Measurements from ENCODE around the gene IL18.
A peak's percentile ranks its signal among the peaks of the same experiment; 100 is the strongest.

IL18 gene

DNA sequence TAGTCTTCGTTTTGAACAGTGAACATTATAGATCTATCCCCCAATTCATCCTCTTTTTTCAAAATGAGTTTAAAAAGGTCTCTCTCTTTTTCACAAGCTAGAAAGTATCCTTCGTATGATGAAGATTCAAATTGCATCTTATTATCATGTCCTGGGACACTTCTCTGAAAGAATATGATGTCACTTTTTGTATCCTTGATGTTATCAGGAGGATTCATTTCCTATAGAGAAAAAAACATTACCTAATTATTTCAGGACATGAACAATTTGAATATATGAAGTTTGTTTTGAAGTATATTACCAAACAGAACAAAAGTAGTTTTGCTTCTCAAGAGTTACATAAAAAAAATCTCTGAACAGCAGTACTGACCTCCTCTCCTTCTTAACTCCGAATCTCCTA, 20.3 kb downstream of the IL18 start:
- no peak for FAIRE-seq
- no peak for DNase-seq (ENCODE audit: insufficient read length)
- TF ChIP-seq TAF1 (IDR thresholded peaks at IDR 0.05; ENCODE audit: borderline replicate concordance, low read depth, low read length) = no peak
- no peak for TF ChIP-seq POLR2A (IDR thresholded peaks at IDR 0.05; ENCODE audit: low read depth, low read length)
- TF ChIP-seq POLR2AphosphoS5 (IDR thresholded peaks at IDR 0.05; ENCODE audit: low read depth, low read length) = no peak

DNA sequence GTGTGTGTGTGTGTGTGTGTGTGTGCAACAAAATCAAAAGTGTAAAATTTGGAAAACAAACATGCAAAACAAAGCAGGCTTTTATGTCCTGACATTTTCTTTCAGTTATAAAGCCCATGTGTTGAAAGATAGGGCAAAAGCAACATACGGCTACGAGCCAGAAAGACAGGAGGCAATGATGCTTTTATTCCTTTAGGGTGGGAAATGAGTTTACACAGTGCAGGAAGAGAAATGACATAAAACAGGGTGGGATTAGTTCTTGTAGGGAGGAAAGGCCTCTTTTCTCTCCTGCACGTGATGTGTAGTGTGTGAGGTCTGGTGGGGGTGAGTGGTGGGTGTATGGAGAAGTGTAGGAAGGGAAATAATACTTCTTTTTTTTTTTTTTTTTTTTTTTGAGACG, 29.4 kb downstream of the IL18 start:
- DNase-seq (ENCODE audit: insufficient read length) (no peak), FAIRE-seq (peak; percentile 48)
- TF ChIP-seq TAF1 (IDR thresholded peaks at IDR 0.05; ENCODE audit: borderline replicate concordance, low read depth, low read length) = no peak
- TF ChIP-seq POLR2AphosphoS5 (IDR thresholded peaks at IDR 0.05; ENCODE audit: low read depth, low read length) = no peak
- TF ChIP-seq POLR2A (IDR thresholded peaks at IDR 0.05; ENCODE audit: low read depth, low read length) = no peak

DNA sequence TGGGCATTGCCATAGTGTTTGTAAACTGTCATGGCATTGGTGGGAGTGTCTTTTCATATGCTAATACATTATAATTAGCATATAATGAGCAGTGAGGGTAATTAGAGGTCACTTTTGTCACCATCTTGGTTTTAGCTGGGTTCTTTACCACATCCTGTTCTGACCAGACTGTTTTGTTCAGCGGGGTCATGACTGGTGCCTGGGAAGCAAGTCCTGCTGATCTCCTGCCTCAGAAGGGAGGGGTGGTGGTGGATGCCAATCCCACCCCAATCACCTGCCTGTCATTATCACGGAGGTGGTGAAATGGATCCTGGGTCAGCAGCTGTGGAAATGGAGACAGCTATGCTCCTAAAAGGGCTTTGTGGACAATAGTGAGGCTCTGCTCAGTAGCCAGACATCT, 31.2 kb downstream of the IL18 start:
- peak; percentile 54 for FAIRE-seq
- TF ChIP-seq POLR2A (IDR thresholded peaks at IDR 0.05; ENCODE audit: low read depth, low read length) (no peak), TAF1 (IDR thresholded peaks at IDR 0.05; ENCODE audit: borderline replicate concordance, low read depth, low read length) (no peak), POLR2AphosphoS5 (IDR thresholded peaks at IDR 0.05; ENCODE audit: low read depth, low read length) (no peak)
- no peak for DNase-seq (ENCODE audit: insufficient read length)

DNA sequence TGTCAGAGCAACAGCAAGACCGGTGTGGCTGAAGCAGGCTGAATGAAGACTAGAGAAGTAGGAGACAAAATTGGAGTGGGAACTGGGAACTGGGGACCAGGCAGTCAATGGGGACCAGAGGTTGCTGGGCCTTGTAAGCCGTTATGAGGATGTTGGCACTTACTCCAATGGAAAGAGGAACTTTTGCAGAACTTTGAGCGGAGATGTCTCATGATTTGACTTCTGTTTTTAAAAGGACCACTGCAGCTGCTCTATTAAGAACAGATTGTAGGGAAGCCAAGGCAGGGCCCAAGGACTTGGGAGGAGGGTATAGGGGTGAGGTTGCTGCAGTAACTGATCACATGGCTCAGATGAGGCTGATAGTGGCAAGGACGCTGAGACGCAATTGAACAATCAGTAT, 34.2 kb downstream of the IL18 start:
- FAIRE-seq (no peak), DNase-seq (ENCODE audit: insufficient read length) (no peak)
- no peak for TF ChIP-seq POLR2A (IDR thresholded peaks at IDR 0.05; ENCODE audit: low read depth, low read length)
- TF ChIP-seq TAF1 (IDR thresholded peaks at IDR 0.05; ENCODE audit: borderline replicate concordance, low read depth, low read length) = no peak
- no peak for TF ChIP-seq POLR2AphosphoS5 (IDR thresholded peaks at IDR 0.05; ENCODE audit: low read depth, low read length)

DNA sequence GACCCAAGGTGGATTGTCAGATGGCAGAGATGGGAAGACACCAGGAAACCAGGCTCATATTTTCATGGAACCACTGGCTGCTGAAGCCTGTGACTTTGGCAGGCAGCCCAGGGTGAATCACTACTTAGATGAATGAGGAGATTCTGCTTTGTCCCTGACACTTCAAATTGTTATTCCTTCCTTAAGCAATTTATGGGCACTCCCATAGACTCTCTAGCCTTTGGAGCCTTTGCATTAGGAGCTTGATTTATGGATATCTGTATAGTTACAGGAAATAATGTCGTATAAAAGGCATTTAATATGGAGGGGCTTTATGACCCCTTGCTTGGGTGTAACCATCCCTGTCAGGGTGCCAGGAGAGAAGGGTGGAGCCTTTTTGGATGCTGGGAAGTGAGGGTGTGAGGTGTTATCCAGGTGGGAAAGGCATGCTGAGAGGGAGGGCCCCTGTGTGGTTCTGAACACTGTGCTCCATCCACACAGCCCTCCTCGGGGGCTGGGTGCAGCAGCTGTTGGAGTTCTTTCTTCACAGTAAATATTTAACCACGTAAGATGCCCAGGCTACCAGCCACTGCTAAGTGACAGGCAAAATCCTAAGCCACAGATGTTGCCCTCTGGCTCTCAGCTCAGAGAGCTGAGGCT, 35.3 kb downstream of the IL18 start:
- FAIRE-seq (no peak), DNase-seq (ENCODE audit: insufficient read length) (no peak)
- TF ChIP-seq POLR2AphosphoS5 (IDR thresholded peaks at IDR 0.05; ENCODE audit: low read depth, low read length) (no peak), TAF1 (IDR thresholded peaks at IDR 0.05; ENCODE audit: borderline replicate concordance, low read depth, low read length) (no peak), POLR2A (IDR thresholded peaks at IDR 0.05; ENCODE audit: low read depth, low read length) (no peak)

DNA sequence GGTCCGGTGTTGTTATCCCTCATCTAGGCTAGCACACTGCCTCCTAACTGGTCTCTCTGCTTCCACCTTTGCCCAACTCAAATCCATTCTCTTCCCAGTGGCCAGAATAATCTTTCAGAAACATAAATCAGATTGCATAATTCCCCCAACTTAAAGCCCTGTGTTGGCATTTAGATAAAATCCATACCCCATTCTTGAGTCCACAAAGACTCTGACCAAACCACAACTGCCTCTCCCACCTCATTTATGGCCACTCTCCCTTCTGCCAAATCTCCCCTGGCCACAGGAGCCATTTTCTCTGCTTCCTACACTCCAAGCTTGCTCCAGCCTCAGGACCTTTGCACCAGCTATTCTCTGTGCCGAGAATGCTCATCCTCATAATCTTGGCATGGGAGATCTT, 36.8 kb downstream of the IL18 start:
- FAIRE-seq = no peak
- no peak for DNase-seq (ENCODE audit: insufficient read length)

DNA sequence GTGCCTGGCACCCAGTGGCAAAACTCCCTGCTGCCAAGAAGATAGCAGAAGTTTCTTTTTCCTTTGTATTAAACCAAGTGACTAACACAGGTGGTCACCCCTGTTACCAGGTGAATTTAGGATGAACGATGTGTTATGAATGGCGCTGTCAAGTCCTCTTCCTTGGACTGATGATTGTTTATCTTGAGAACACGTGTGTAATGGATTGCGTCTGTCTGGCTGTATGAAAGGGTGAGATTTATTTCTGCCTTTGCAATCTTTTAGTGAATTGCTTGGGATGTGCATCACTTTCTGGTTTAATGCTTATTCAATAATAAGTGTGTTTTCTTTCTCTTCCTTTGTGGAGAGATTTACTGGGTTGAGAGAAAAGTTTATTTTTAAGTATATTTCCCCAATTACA, 40.8 kb downstream of the IL18 start:
- DNase-seq (ENCODE audit: insufficient read length) = no peak
- FAIRE-seq = no peak
- no peak for TF ChIP-seq TAF1 (IDR thresholded peaks at IDR 0.05; ENCODE audit: borderline replicate concordance, low read depth, low read length)
- no peak for TF ChIP-seq POLR2AphosphoS5 (IDR thresholded peaks at IDR 0.05; ENCODE audit: low read depth, low read length)
- TF ChIP-seq POLR2A (IDR thresholded peaks at IDR 0.05; ENCODE audit: low read depth, low read length) = no peak

More for the DNA sequence above, 36.8 kb downstream of the IL18 start:
- TF ChIP-seq TAF1 (IDR thresholded peaks at IDR 0.05; ENCODE audit: borderline replicate concordance, low read depth, low read length) = no peak
- no peak for TF ChIP-seq POLR2AphosphoS5 (IDR thresholded peaks at IDR 0.05; ENCODE audit: low read depth, low read length)
- no peak for TF ChIP-seq POLR2A (IDR thresholded peaks at IDR 0.05; ENCODE audit: low read depth, low read length)

DNA sequence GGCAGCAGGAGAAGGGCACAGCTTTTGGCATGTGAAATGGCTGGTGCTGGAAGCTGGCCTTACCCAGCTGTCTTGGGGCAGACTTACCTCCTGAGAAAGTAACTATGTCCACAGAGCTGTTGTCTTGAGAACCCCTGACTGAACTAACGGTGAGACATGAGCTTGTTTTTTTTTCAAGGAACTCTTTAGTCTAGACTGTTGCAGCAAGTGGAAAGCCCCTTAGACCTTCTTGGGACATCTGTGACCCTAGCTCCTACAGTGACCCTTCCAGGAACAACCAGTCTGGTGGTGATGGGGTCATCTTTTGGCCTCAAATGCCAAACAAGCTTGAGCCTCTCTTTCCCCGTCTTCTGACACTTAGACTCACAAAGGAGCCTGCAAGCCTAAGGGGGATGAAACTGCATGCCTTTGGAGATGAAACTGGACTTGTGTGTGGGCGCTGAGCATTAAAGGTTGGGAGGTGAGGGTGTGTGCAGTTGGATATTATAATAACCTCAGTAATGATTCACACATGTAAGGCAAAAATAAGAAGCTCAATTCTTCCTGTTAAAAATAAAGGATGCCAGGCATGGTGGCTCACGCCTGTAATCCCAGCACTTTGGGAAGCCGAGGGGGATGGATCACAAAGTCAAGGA, 41.8 kb downstream of the IL18 start:
- no peak for DNase-seq (ENCODE audit: insufficient read length)
- no peak for TF ChIP-seq POLR2AphosphoS5 (IDR thresholded peaks at IDR 0.05; ENCODE audit: low read depth, low read length)
- TF ChIP-seq TAF1 (IDR thresholded peaks at IDR 0.05; ENCODE audit: borderline replicate concordance, low read depth, low read length) = no peak
- no peak for TF ChIP-seq POLR2A (IDR thresholded peaks at IDR 0.05; ENCODE audit: low read depth, low read length)
- FAIRE-seq = no peak

DNA sequence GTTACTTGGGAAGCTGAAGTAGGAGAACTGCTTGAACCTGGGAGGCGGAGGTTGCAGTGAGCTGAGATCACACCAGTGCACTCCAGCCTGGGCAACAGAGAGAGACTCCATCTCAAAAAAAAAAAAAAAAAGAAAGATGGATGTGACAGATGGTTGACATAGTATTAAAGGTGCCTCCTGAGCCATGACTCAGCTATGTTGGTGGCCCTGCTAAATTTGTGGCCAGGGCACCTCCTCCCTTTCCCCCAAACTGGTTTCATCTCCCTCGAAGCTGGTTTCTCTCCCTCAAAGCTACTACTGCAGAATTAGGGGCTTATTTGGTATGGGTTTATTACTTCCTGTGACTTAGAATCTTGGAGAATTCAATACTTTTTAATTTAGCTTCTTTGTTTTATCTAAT, 45.7 kb downstream of the IL18 start:
- no peak for FAIRE-seq

DNA sequence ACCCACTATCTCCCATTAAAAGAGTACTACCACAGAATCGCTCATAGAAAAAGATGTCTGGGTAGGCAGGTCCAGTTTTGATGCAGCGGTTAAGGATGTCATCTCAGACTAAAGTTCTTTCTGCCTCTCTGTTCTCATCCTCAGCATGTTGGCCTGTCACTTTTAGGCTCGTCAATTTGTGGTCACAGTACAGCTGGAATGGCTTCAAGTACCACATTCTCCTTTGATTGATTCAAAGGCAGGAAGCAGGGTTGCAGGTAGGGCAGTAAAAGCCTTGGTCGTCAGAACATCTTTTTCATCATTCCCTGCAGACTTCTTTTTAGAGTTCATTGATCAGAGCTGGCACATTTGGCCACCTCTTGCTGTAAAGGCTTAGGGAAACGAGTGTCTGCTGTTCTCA, 48.5 kb downstream of the IL18 start:
- DNase-seq (ENCODE audit: insufficient read length) = no peak
- no peak for FAIRE-seq
- TF ChIP-seq POLR2A (IDR thresholded peaks at IDR 0.05; ENCODE audit: low read depth, low read length) (no peak), TAF1 (IDR thresholded peaks at IDR 0.05; ENCODE audit: borderline replicate concordance, low read depth, low read length) (no peak), POLR2AphosphoS5 (IDR thresholded peaks at IDR 0.05; ENCODE audit: low read depth, low read length) (no peak)

More for the DNA sequence above, 45.7 kb downstream of the IL18 start:
- no peak for DNase-seq (ENCODE audit: insufficient read length)
- no peak for TF ChIP-seq POLR2AphosphoS5 (IDR thresholded peaks at IDR 0.05; ENCODE audit: low read depth, low read length)

DNA sequence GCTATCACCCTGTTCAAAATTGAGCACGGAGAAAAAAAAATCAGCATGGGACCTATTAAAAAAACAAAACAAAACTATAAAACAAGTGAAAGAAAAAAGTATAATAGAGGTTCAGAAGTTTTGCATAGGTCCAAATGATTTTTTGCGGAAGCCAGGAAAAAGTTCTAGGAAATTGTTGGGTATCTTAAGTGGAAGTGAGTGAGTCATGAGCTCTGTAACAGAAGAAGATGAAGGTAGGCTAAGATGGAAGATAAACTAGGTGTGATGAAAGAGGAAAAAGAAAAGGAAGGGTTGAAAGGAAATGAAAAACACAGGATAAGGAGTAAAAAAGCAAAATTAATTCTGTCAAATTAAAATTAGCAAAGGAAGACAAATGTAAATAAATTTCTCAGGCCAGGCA, 49.4 kb downstream of the IL18 start:
- FAIRE-seq = peak; percentile 33
- DNase-seq (ENCODE audit: insufficient read length) = no peak
- no peak for TF ChIP-seq TAF1 (IDR thresholded peaks at IDR 0.05; ENCODE audit: borderline replicate concordance, low read depth, low read length)
- TF ChIP-seq POLR2A (IDR thresholded peaks at IDR 0.05; ENCODE audit: low read depth, low read length) = no peak
- no peak for TF ChIP-seq POLR2AphosphoS5 (IDR thresholded peaks at IDR 0.05; ENCODE audit: low read depth, low read length)

Measured in GM12892 (cell line).